Measurements from ENCODE around the gene PLEKHO1.

- no peak for TF ChIP-seq TAF1 (IDR thresholded peaks at IDR 0.05; ENCODE audit: low read depth)
- TF ChIP-seq MAX (IDR thresholded peaks at IDR 0.05) = no peak
- no peak for TF ChIP-seq YY1 (IDR thresholded peaks at IDR 0.05; ENCODE audit: low read depth)
- TF ChIP-seq EP300 (IDR thresholded peaks at IDR 0.05; ENCODE audit: borderline replicate concordance) = no peak
- no peak for TF ChIP-seq CREB1 (IDR thresholded peaks at IDR 0.05; ENCODE audit: low read depth)
- no peak for TF ChIP-seq REST (IDR thresholded peaks at IDR 0.05; ENCODE audit: low read depth)
- no peak for TF ChIP-seq USF1 (IDR thresholded peaks at IDR 0.05)
Observed at GRCh38 chr1:150138044-150138443, 11.7 kb upstream of the PLEKHO1 start.
